Keratinocyte (primary cell): ENCODE data around the gene NAALADL1. TPM values are rescaled to one million over a fixed set of nuclear protein-coding genes. Genes with fewer than 3 reads are reported as not detected.

ENCODE experiments used
- DNase-seq: peaks from one replicate; pipeline ENCODE4 v3.0.0-alpha.2; 2011; ENCODE audit warnings: low read depth, missing footprints, low spot score
- FAIRE-seq: peaks from 2 replicates; lab custom pipeline; 2011; peaks lifted over from hg19 to GRCh38; lab: Jason Lieb, UNC
- H2AFZ ChIP-seq: 2 replicates; pipeline ENCODE4 v1.6.0; 2012; ENCODE audit warnings: low read length, control low read depth, inconsistent platforms; ENCODE audit not compliant: control insufficient read depth
- H3K27ac ChIP-seq: 2 replicates; pipeline ENCODE4 v1.5.1; 2011; ENCODE audit warnings: low read length; ENCODE audit not compliant: control insufficient read depth, insufficient read depth
- H3K27me3 ChIP-seq: 3 replicates; pipeline ENCODE4 v1.6.0; 2011; ENCODE audit warnings: low read length; ENCODE audit not compliant: control insufficient read depth, insufficient read depth; ENCODE audit errors: extremely low read depth
- H3K36me3 ChIP-seq, 2 experiments: 2 replicates in 1 of 2; 3 replicates in 1 of 2; pipeline ENCODE4 v1.5.1; 2011; ENCODE audit warnings: low read length in 2 of 2, mild to moderate bottlenecking in 1 of 2; ENCODE audit not compliant: control insufficient read depth in 2 of 2, insufficient read depth in 2 of 2; ENCODE audit errors: extremely low read depth in 1 of 2
- H3K4me1 ChIP-seq: 3 replicates; pipeline ENCODE4 v1.5.1; 2011; ENCODE audit warnings: low read length; ENCODE audit not compliant: control insufficient read depth, insufficient read depth; ENCODE audit errors: extremely low read depth
- H3K4me2 ChIP-seq: 3 replicates; pipeline ENCODE4 v1.6.0; 2011; ENCODE audit warnings: low read depth, low read length; ENCODE audit not compliant: control insufficient read depth, insufficient read depth; ENCODE audit errors: extremely low read depth
- H3K4me3 ChIP-seq, 3 experiments: fragments of 200-600 bp in 1 of 3; sonication (generic) in 1 of 3; 2 replicates in 2 of 3; 3 replicates in 1 of 3; pipeline ENCODE4 v1.5.1; 2011 to 2016; ENCODE audit warnings: low read length in 3 of 3, mild to moderate bottlenecking in 3 of 3, control low read depth in 2 of 3, inconsistent platforms in 1 of 3, low read depth in 1 of 3, mixed read lengths in 1 of 3, mixed run types in 1 of 3, moderate library complexity in 1 of 3; ENCODE audit not compliant: control insufficient read depth in 2 of 3, insufficient read depth in 2 of 3; ENCODE audit errors: extremely low read depth in 1 of 3
- H3K79me2 ChIP-seq: 2 replicates; pipeline ENCODE4 v1.6.0; 2012; ENCODE audit warnings: low read length; ENCODE audit not compliant: control insufficient read depth, insufficient read depth
- H3K9ac ChIP-seq: 3 replicates; pipeline ENCODE4 v1.6.0; 2011; ENCODE audit warnings: low read length; ENCODE audit not compliant: control insufficient read depth, insufficient read depth; ENCODE audit errors: extremely low read depth
- H3K9me1 ChIP-seq: 3 replicates; pipeline ENCODE4 v1.6.0; 2011; ENCODE audit warnings: low read length; ENCODE audit not compliant: control insufficient read depth, insufficient read depth; ENCODE audit errors: extremely low read depth
- H3K9me3 ChIP-seq: 2 replicates; pipeline ENCODE4 v1.5.1; 2012; ENCODE audit warnings: low read depth, low read length; ENCODE audit not compliant: control insufficient read depth
- H4K20me1 ChIP-seq: 3 replicates; pipeline ENCODE4 v1.6.0; 2011; ENCODE audit warnings: low read length; ENCODE audit not compliant: control insufficient read depth, insufficient read depth; ENCODE audit errors: extremely low read depth
- EZH2 ChIP-seq: IDR thresholded peaks from one replicate; pipeline ENCODE4 v1.6.1; 2012; ENCODE audit warnings: inconsistent platforms, mild to moderate bottlenecking, low read length, moderate library complexity
- dilution Hi-C: fragments of 300-500 bp; cut with MboI; formaldehyde crosslinking; loops from one replicate; pipeline ENCODE4 v1.7.0; 2020; ENCODE audit warnings: low sequenced_read_pairs; ENCODE audit not compliant: extremely low pct_ligation_motif_present
- polyA plus RNA-seq, 5 experiments: library from polyadenylated mRNA; depleted of rRNA in 3 of 5; stranded (reverse) in 3 of 5; stranded (forward) in 1 of 5; unstranded in 1 of 5; fragments of >200 nt; gene quantifications; 1 replicate in 1 of 5; 2 replicates in 3 of 5; 3 replicates in 1 of 5; pipeline versions ENCODE4 v1.2.1 to v1.2.3, GENCODE V29; 2011 to 2012; ENCODE audit warnings: missing spikeins in 2 of 5, low read depth in 1 of 5, low replicate concordance in 1 of 5
- TF ChIP-seq, protein P1 (sequence below), 3 experiments: IDR thresholded peaks in 1 of 3; conservative IDR thresholded peaks in 1 of 3; optimal IDR thresholded peaks in 1 of 3; 2 replicates in 2 of 3; 3 replicates in 1 of 3; pipeline versions ENCODE3 to v1.5.1; 2011; ENCODE audit warnings: low read length in 3 of 3, mild to moderate bottlenecking in 3 of 3, moderate library complexity in 2 of 3, control low read depth in 1 of 3, inconsistent platforms in 1 of 3; ENCODE audit not compliant: insufficient read depth in 2 of 3; ENCODE audit errors: extremely low read depth in 1 of 3

Gene NAALADL1
- polyA plus RNA-seq, 1 donor (not counting 4 experiments of a cell fraction or from before 2014, with no cell fraction given), result 2.3 TPM

GRCh38 chr11:65057526-65057925, 827 bp downstream of the NAALADL1 start:
- no peak for DNase-seq
- H3K27me3 ChIP-seq, result peaks cover 4% of the 10 kb centered on the region
- no peaks in the 10 kb centered on the region for H3K4me1 ChIP-seq
- H3K27ac ChIP-seq, result no peak overlapping the region
- dilution Hi-C loops, result no loop called here
- no peaks in the 10 kb centered on the region for H3K79me2 ChIP-seq
- TF ChIP-seq, protein P1, sequence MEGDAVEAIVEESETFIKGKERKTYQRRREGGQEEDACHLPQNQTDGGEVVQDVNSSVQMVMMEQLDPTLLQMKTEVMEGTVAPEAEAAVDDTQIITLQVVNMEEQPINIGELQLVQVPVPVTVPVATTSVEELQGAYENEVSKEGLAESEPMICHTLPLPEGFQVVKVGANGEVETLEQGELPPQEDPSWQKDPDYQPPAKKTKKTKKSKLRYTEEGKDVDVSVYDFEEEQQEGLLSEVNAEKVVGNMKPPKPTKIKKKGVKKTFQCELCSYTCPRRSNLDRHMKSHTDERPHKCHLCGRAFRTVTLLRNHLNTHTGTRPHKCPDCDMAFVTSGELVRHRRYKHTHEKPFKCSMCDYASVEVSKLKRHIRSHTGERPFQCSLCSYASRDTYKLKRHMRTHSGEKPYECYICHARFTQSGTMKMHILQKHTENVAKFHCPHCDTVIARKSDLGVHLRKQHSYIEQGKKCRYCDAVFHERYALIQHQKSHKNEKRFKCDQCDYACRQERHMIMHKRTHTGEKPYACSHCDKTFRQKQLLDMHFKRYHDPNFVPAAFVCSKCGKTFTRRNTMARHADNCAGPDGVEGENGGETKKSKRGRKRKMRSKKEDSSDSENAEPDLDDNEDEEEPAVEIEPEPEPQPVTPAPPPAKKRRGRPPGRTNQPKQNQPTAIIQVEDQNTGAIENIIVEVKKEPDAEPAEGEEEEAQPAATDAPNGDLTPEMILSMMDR (optimal IDR thresholded peaks at IDR 0.05 in 1 of 3, IDR thresholded peaks at IDR 0.05 in 1 of 3, conservative IDR thresholded peaks at IDR 0.05 in 1 of 3; ENCODE audit: extremely low read depth in 1 of 3, insufficient read depth in 2 of 3, low read length in 3 of 3), result no peak
- no peak for TF ChIP-seq EZH2
- H2AFZ ChIP-seq, result no peak overlapping the region
- no peak overlapping the region for H3K9ac ChIP-seq
- no peak overlapping the region for H3K4me2 ChIP-seq
- H3K9me1 ChIP-seq, result no peaks in the 10 kb centered on the region
- no peak for FAIRE-seq
- no peak overlapping the region for H3K4me3 ChIP-seq
- H3K36me3 ChIP-seq, result no peaks in the 10 kb centered on the region
- H4K20me1 ChIP-seq, result no peaks in the 10 kb centered on the region
- no peaks in the 10 kb centered on the region for H3K9me3 ChIP-seq

GRCh38 chr11:65056999-65057398, 1.4 kb downstream of the NAALADL1 start:
- Histone ChIP-seq H3K4me2 (no peak overlapping the region), H2AFZ (no peak overlapping the region), H3K27me3 (peaks cover 4% of the 10 kb centered on the region), H3K9me1 (no peaks in the 10 kb centered on the region), H3K4me1 (no peaks in the 10 kb centered on the region), H3K9ac (no peak overlapping the region), H3K79me2 (no peaks in the 10 kb centered on the region), H3K27ac (no peak overlapping the region), H3K9me3 (no peaks in the 10 kb centered on the region), H3K36me3 (no peaks in the 10 kb centered on the region), H4K20me1 (no peaks in the 10 kb centered on the region), H3K4me3 (no peak overlapping the region)
- FAIRE-seq (no peak), DNase-seq (no peak)
- dilution Hi-C loops, result no loop called here
- no peak for TF ChIP-seq EZH2
- TF ChIP-seq, protein P1 (optimal IDR thresholded peaks at IDR 0.05 in 1 of 3, IDR thresholded peaks at IDR 0.05 in 1 of 3, conservative IDR thresholded peaks at IDR 0.05 in 1 of 3; ENCODE audit: extremely low read depth in 1 of 3, insufficient read depth in 2 of 3, low read length in 3 of 3), result no peak
